Kidney (tissue), 14 donors: ENCODE results near the gene ADARB2. TPM values are rescaled to one million over a fixed set of nuclear protein-coding genes. Genes with fewer than 3 reads are reported as not detected.

Experiments used
- DNase-seq, 5 donors: peaks; one replicate each; pipeline ENCODE4 v3.0.0-alpha.2; 2013 to 2020
- FAIRE-seq: peaks from 2 replicates; lab custom pipeline; 2012; peaks lifted over from hg19 to GRCh38; lab: Jason Lieb, UNC
- H3K27ac ChIP-seq, 2 donors: one replicate each; pipeline ENCODE4 v1.7.0; 2013; ENCODE audit warnings: low read depth in 2 of 2, low read length in 2 of 2, inconsistent platforms in 1 of 2
- H3K27me3 ChIP-seq: one replicate; pipeline ENCODE4 v1.7.1; 2013; ENCODE audit warnings: low read length, inconsistent platforms; ENCODE audit not compliant: control insufficient read depth, insufficient read depth
- H3K36me3 ChIP-seq, 3 donors: one replicate each; pipeline versions ENCODE4 v1.7.0 to v1.7.1; 2013; ENCODE audit warnings: low read length in 3 of 3, control low read depth in 1 of 3, inconsistent platforms in 1 of 3; ENCODE audit not compliant: insufficient read depth in 3 of 3, control insufficient read depth in 2 of 3
- H3K4me1 ChIP-seq, 3 donors: one replicate each; pipeline versions ENCODE4 v1.7.0 to v1.7.1; 2013; ENCODE audit warnings: low read length in 3 of 3, inconsistent platforms in 1 of 3, low read depth in 1 of 3; ENCODE audit not compliant: control insufficient read depth in 2 of 3, insufficient read depth in 2 of 3
- H3K4me3 ChIP-seq, 3 donors: one replicate each; pipeline versions ENCODE4 v1.7.0 to v1.8.1; 2013; ENCODE audit warnings: low read length in 3 of 3, control low read depth in 1 of 3, inconsistent platforms in 1 of 3
- H3K9ac ChIP-seq, 3 donors: one replicate each; pipeline versions ENCODE4 v1.7.0 to v1.7.1; 2013; ENCODE audit warnings: low read length in 3 of 3, control low read depth in 1 of 3, inconsistent platforms in 1 of 3
- H3K9me3 ChIP-seq, 3 donors: one replicate each; pipeline versions ENCODE4 v1.7.0 to v1.7.1; 2013; ENCODE audit warnings: low read length in 3 of 3, control low read depth in 1 of 3, inconsistent platforms in 1 of 3; ENCODE audit not compliant: control insufficient read depth in 2 of 3, insufficient read depth in 1 of 3
- CTCF ChIP-seq: IDR thresholded peaks from 3 replicates; pipeline ENCODE4 v1.5.1; 2012; ENCODE audit warnings: mild to moderate bottlenecking, moderate library complexity, borderline replicate concordance; ENCODE audit not compliant: insufficient read depth; ENCODE audit errors: extremely low read depth
- intact Hi-C: fragments of 100-400 bp; cut with DNase I; formaldehyde crosslinking; loops from one replicate; pipeline ENCODE4 v1.11.1; 2022
- polyA plus RNA-seq: library from polyadenylated mRNA; stranded (reverse); fragments of 350-450 nt; fragmentation: Illumina TruSeq; extraction: RNeasy Lipid Tissue Mini Kit (QIAGEN cat#74804); gene quantifications from one replicate; pipeline ENCODE4 v1.2.3, GENCODE V29; 2014; ENCODE audit warnings: low read depth, low replicate concordance; ENCODE audit not compliant: insufficient read depth
- total RNA-seq: library from RNA; stranded (reverse); fragmentation: NEBNext Ultra II Directional; extraction: Animal tissue kit (Norgen Biotek cat#: 25700); gene quantifications from one replicate; pipeline ENCODE4 v1.2.1, GENCODE V29; 2021
- donor health status: control.
- donor health status: control.
- donor health status: control.
- donor health status: control.
- donor health status: control.
- donor health status: DM: yes; HTN: yes; CAD: no.
- donor health status: Normal renal cell carcinoma (clear cell type).

Gene ADARB2
- total and polyA plus RNA-seq, 2 donors from 2014 or later: 1.0 to 1.3 TPM

- DNase-seq: no peak
- Histone ChIP-seq H3K27ac (no peak overlapping the region), H3K9me3 (no peaks in the 10 kb centered on the region), H3K4me3 (no peak overlapping the region), H3K9ac (no peak overlapping the region), H3K36me3 (no peaks in the 10 kb centered on the region), H3K27me3 (no peaks in the 10 kb centered on the region), H3K4me1 (no peaks in the 10 kb centered on the region)
- intact Hi-C loops: no loop called here
- FAIRE-seq: no peak
- TF ChIP-seq CTCF: no peak
Observed at GRCh38 chr10:1206101-1206500, 531.2 kb downstream of the ADARB2 start.

- Histone ChIP-seq H3K27ac (no peak overlapping the region), H3K27me3 (no peaks in the 10 kb centered on the region), H3K4me3 (no peak overlapping the region), H3K9ac (no peak overlapping the region), H3K9me3 (no peaks in the 10 kb centered on the region), H3K4me1 (no peaks in the 10 kb centered on the region), H3K36me3 (no peaks in the 10 kb centered on the region)
- FAIRE-seq (no peak), DNase-seq (peak in 1 of 5 donors; percentile 54)
- no peak for TF ChIP-seq CTCF
- intact Hi-C loops: no loop called here
Observed at GRCh38 chr10:1205450-1206030, 531.8 kb downstream of the ADARB2 start.

GRCh38 chr10:1204434-1205326, 532.6 kb downstream of the ADARB2 start:
- H3K4me1 ChIP-seq: no peaks in the 10 kb centered on the region
- DNase-seq (peak in 1 of 5 donors; percentile 57), FAIRE-seq (no peak)
- no peak overlapping the region for H3K9ac ChIP-seq
- no peak overlapping the region for H3K4me3 ChIP-seq
- no peak overlapping the region for H3K27ac ChIP-seq
- H3K36me3 ChIP-seq: no peaks in the 10 kb centered on the region
- TF ChIP-seq CTCF: no peak
- intact Hi-C loops: no loop called here
- no peaks in the 10 kb centered on the region for H3K9me3 ChIP-seq
- H3K27me3 ChIP-seq: no peaks in the 10 kb centered on the region
